Osteocyte (in vitro differentiated cells): ENCODE data around the gene SYNPO2. TPM values are rescaled to one million over a fixed set of nuclear protein-coding genes. Genes with fewer than 3 reads are reported as not detected.
A peak's percentile ranks its signal among the peaks of the same experiment; 100 is the strongest.

Experiments used
- DNase-seq: peaks from one replicate; pipeline ENCODE4 v3.0.0; 2021; ENCODE audit warnings: mixed read lengths; ENCODE audit not compliant: unreplicated experiment; ENCODE audit errors: extremely low spot score
- H3K27ac Mint-ChIP-seq: one replicate; pipeline ENCODE4 v1.8.0; 2021; ENCODE audit warnings: mild to moderate bottlenecking, mixed read lengths; ENCODE audit not compliant: unreplicated experiment
- H3K27me3 Mint-ChIP-seq: one replicate; pipeline ENCODE4 v1.8.0; 2021; ENCODE audit warnings: mixed read lengths; ENCODE audit not compliant: unreplicated experiment
- H3K36me3 Mint-ChIP-seq: one replicate; pipeline ENCODE4 v1.8.0; 2021; ENCODE audit warnings: mixed read lengths; ENCODE audit not compliant: unreplicated experiment
- H3K4me1 Mint-ChIP-seq: one replicate; pipeline ENCODE4 v1.8.0; 2021; ENCODE audit warnings: mixed read lengths; ENCODE audit not compliant: unreplicated experiment
- H3K4me3 Mint-ChIP-seq: one replicate; pipeline ENCODE4 v1.8.0; 2021; ENCODE audit warnings: mild to moderate bottlenecking, moderate library complexity, mixed read lengths; ENCODE audit not compliant: unreplicated experiment
- H3K9me3 Mint-ChIP-seq: one replicate; pipeline ENCODE4 v1.8.0; 2021; ENCODE audit warnings: mixed read lengths; ENCODE audit not compliant: unreplicated experiment
- total RNA-seq: library from RNA; stranded (reverse); gene quantifications from 2 replicates; pipeline ENCODE4 v1.2.1, GENCODE V29; 2021
- TF ChIP-seq, protein P1 (sequence below): fragments of 200-600 bp; sonication (generic); IDR thresholded peaks from 2 replicates; pipeline ENCODE4 v1.5.0; 2021; ENCODE audit warnings: antibody characterized with exemption, mild to moderate bottlenecking, moderate library complexity

The SYNPO2 gene
- total RNA-seq, 1 donor from 2014 or later: 4.1 TPM

DNA sequence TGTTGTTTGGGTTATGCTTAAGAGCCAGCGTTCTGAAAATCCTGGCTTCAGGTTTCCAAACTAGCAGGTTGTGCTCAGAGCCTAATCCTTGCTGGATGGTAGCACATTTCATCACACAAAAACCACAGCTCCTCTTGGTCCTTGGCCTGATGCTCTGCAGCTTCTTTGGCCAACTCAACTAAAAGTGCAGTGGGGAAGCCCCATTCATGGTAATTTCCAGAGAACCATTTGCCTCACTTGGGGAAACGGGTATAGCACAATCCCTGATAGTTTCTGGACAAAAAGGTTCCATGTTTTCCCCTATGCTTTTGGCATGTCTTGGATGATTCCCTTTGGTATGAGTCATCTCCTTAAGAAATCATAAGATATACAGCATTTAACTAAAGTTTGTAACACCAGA is 78.7 kb downstream of the SYNPO2 start:
- Mint-ChIP-seq H3K27ac (peak overlapping the region; percentile 86), H3K9me3 (no peaks in the 10 kb centered on the region), H3K36me3 (no peaks in the 10 kb centered on the region), H3K4me3 (no peak overlapping the region), H3K4me1 (peaks cover 53% of the 10 kb centered on the region), H3K27me3 (no peaks in the 10 kb centered on the region)
- no peak for DNase-seq
- TF ChIP-seq, protein P1, sequence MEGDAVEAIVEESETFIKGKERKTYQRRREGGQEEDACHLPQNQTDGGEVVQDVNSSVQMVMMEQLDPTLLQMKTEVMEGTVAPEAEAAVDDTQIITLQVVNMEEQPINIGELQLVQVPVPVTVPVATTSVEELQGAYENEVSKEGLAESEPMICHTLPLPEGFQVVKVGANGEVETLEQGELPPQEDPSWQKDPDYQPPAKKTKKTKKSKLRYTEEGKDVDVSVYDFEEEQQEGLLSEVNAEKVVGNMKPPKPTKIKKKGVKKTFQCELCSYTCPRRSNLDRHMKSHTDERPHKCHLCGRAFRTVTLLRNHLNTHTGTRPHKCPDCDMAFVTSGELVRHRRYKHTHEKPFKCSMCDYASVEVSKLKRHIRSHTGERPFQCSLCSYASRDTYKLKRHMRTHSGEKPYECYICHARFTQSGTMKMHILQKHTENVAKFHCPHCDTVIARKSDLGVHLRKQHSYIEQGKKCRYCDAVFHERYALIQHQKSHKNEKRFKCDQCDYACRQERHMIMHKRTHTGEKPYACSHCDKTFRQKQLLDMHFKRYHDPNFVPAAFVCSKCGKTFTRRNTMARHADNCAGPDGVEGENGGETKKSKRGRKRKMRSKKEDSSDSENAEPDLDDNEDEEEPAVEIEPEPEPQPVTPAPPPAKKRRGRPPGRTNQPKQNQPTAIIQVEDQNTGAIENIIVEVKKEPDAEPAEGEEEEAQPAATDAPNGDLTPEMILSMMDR: no peak

DNA sequence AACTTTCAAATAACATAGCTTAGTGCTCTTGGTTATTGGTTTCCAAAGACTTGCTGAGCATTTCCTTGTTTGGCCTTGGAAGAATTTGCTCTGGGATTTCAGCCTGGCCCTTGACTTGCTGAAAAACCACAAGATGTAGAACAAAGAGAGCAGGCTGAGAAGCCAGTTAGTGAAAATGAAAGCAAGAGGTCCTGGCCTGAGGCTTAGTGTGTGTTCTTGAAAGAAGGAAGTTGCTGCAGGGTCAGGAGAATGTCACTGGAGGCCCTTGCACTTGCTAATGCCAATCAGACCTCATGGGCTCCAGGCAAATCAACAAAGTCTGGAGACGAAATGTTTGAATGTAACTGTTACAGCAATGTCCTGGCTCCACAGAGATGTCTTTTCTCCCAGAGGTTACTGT is 79.4 kb downstream of the SYNPO2 start:
- H3K9me3 Mint-ChIP-seq: no peaks in the 10 kb centered on the region
- H3K4me1 Mint-ChIP-seq: peaks cover 58% of the 10 kb centered on the region
- H3K4me3 Mint-ChIP-seq: peak overlapping the region; percentile 56
- TF ChIP-seq, protein P1: no peak
- no peaks in the 10 kb centered on the region for H3K27me3 Mint-ChIP-seq
- no peaks in the 10 kb centered on the region for H3K36me3 Mint-ChIP-seq
- H3K27ac Mint-ChIP-seq: peak overlapping the region; percentile 86
- DNase-seq: peak; percentile 85

DNA sequence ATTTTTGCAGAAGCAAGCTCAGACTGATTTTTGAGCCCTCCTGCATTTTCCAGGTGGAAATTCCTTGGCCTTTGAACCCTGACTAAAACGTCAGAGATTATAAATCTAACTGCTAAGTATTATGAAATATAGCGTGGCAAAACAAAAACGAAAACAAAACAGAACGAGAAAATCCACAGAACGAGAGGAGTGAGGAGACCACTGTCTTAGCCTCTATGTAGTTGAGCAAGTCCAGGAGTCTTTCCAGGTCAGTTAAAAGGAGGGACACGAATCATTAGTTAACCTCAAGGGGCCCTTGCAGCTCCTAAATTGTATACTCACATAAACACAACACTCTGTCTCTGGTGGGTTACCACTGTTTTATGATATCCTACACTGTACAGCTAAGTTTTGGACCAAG is 80.2 kb downstream of the SYNPO2 start:
- no peaks in the 10 kb centered on the region for H3K9me3 Mint-ChIP-seq
- no peaks in the 10 kb centered on the region for H3K27me3 Mint-ChIP-seq
- H3K27ac Mint-ChIP-seq: peak overlapping the region; percentile 86
- no peak overlapping the region for H3K4me3 Mint-ChIP-seq
- no peaks in the 10 kb centered on the region for H3K36me3 Mint-ChIP-seq
- peaks cover 63% of the 10 kb centered on the region for H3K4me1 Mint-ChIP-seq
- no peak for DNase-seq
- TF ChIP-seq, protein P1: no peak

DNA sequence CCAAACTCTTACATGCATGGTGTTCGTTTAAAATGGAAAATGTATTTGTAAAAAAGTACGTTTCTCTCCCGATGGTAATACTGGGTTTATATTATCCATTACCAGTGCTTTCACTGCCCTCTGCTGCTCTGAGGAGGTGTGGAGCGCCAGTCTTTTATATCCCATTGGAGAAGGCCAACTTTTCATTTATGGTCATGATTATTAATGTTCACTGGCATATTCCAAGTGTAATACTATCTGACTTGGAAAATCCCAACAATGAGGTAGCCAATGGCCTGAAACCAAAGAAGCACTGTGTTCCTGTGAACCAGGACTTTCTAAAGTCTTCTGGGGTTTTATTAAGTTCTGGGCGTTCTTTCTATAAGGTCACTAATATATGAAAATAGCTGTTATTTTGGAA is 80.7 kb downstream of the SYNPO2 start:
- no peaks in the 10 kb centered on the region for H3K9me3 Mint-ChIP-seq
- H3K36me3 Mint-ChIP-seq: no peaks in the 10 kb centered on the region
- no peak overlapping the region for H3K27ac Mint-ChIP-seq
- TF ChIP-seq, protein P1: peak; percentile 74
- peaks cover 65% of the 10 kb centered on the region for H3K4me1 Mint-ChIP-seq
- no peaks in the 10 kb centered on the region for H3K27me3 Mint-ChIP-seq
- DNase-seq: no peak
- no peak overlapping the region for H3K4me3 Mint-ChIP-seq

DNA sequence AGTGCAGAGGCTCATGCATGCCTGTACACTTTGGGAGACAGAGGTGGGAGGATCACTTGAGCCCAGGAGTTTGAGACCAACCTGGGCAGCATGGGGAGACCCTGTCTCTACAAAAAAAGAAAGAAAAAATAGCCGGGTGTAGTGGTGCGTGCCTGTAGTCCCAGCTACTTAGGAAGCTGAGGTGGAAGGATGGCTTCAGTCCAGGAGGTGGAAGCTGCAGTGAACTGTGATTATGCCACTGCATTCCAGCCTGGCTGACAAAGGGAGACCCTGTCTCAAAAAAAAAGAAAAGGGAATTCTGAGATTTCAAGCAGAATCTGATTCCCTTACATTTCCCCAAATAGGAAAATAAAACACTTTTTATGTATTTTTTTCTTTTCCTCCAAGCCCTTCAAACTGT is 83.5 kb downstream of the SYNPO2 start:
- Mint-ChIP-seq H3K9me3 (no peaks in the 10 kb centered on the region), H3K4me3 (no peak overlapping the region), H3K4me1 (peaks cover 52% of the 10 kb centered on the region), H3K27ac (no peak overlapping the region), H3K27me3 (no peaks in the 10 kb centered on the region), H3K36me3 (no peaks in the 10 kb centered on the region)
- TF ChIP-seq, protein P1: no peak
- no peak for DNase-seq
